ENCODE measurements around the gene PHLPP1. TPM values are rescaled to one million over a fixed set of nuclear protein-coding genes. Genes with fewer than 3 reads are reported as not detected.

Gene PHLPP1
- total RNA-seq, 1 donor from 2014 or later = 13.3 TPM

- peak overlapping the region; percentile 56 for H3K9ac ChIP-seq (ENCODE audit: low read length)
- H3K4me2 ChIP-seq (ENCODE audit: low read length) = peak overlapping the region; percentile 72
- H3K79me2 ChIP-seq (ENCODE audit: insufficient read depth, low read length) = peaks cover 51% of the 10 kb centered on the region
- FAIRE-seq = no peak
- Mint-ChIP-seq H3K4me1 (ENCODE audit: low read depth, unreplicated experiment) (peaks cover 27% of the 10 kb centered on the region), H3K27me3 (ENCODE audit: low read depth, unreplicated experiment) (no peaks in the 10 kb centered on the region), H3K4me3 (ENCODE audit: unreplicated experiment) (no peak overlapping the region), H3K9me3 (ENCODE audit: unreplicated experiment) (no peaks in the 10 kb centered on the region), H3K27ac (ENCODE audit: unreplicated experiment) (peak overlapping the region; percentile 60), H3K36me3 (ENCODE audit: low read depth, unreplicated experiment) (no peaks in the 10 kb centered on the region)
- H3K36me3 ChIP-seq (ENCODE audit: insufficient read depth, low read length) = no peaks in the 10 kb centered on the region
- DNase-seq (ENCODE audit: low read depth) = peak; percentile 74
- H4K20me1 ChIP-seq (ENCODE audit: insufficient read depth, low read length) = no peaks in the 10 kb centered on the region
- no peak for TF ChIP-seq EZH2 (IDR thresholded peaks at IDR 0.05; ENCODE audit: insufficient read depth, low read length)
- TF ChIP-seq CTCF (IDR thresholded peaks at IDR 0.05; ENCODE audit: insufficient read depth, low read depth, low read length) = no peak
- peak overlapping the region; percentile 83 for H3K27ac ChIP-seq (ENCODE audit: low read depth, low read length)
- peak overlapping the region; percentile 42 for H2AFZ ChIP-seq (ENCODE audit: low read depth, low read length)
- no peak overlapping the region for H3K4me3 ChIP-seq (ENCODE audit: insufficient read depth, low read depth, low read length)
- no peaks in the 10 kb centered on the region for H3K27me3 ChIP-seq (ENCODE audit: insufficient read depth, low read length)
- H3K4me1 ChIP-seq (ENCODE audit: insufficient read depth, low read length) = peaks cover 16% of the 10 kb centered on the region
- no peaks in the 10 kb centered on the region for H3K9me3 ChIP-seq (ENCODE audit: insufficient read depth, low read depth, low read length)
These were observed 44.5 kb downstream of the PHLPP1 start for GRCh38 chr18:62759704-62760402.

- Histone ChIP-seq H3K36me3 (ENCODE audit: insufficient read depth, low read length) (no peaks in the 10 kb centered on the region), H3K4me3 (ENCODE audit: insufficient read depth, low read depth, low read length) (no peak overlapping the region), H4K20me1 (ENCODE audit: insufficient read depth, low read length) (no peaks in the 10 kb centered on the region), H2AFZ (ENCODE audit: low read depth, low read length) (peak overlapping the region; percentile 42), H3K9me3 (ENCODE audit: insufficient read depth, low read depth, low read length) (no peaks in the 10 kb centered on the region), H3K27me3 (ENCODE audit: insufficient read depth, low read length) (no peaks in the 10 kb centered on the region), H3K79me2 (ENCODE audit: insufficient read depth, low read length) (peaks cover 51% of the 10 kb centered on the region), H3K27ac (ENCODE audit: low read depth, low read length) (peak overlapping the region; percentile 83), H3K4me1 (ENCODE audit: insufficient read depth, low read length) (peaks cover 16% of the 10 kb centered on the region), H3K9ac (ENCODE audit: low read length) (peak overlapping the region; percentile 56), H3K4me2 (ENCODE audit: low read length) (peak overlapping the region; percentile 72)
- H3K4me1 Mint-ChIP-seq (ENCODE audit: low read depth, unreplicated experiment) = peaks cover 27% of the 10 kb centered on the region
- H3K4me3 Mint-ChIP-seq (ENCODE audit: unreplicated experiment) = no peak overlapping the region
- H3K9me3 Mint-ChIP-seq (ENCODE audit: unreplicated experiment) = no peaks in the 10 kb centered on the region
- H3K27me3 Mint-ChIP-seq (ENCODE audit: low read depth, unreplicated experiment) = no peaks in the 10 kb centered on the region
- TF ChIP-seq EZH2 (IDR thresholded peaks at IDR 0.05; ENCODE audit: insufficient read depth, low read length) (no peak), CTCF (IDR thresholded peaks at IDR 0.05; ENCODE audit: insufficient read depth, low read depth, low read length) (no peak)
- peak overlapping the region; percentile 60 for H3K27ac Mint-ChIP-seq (ENCODE audit: unreplicated experiment)
- FAIRE-seq = no peak
- no peaks in the 10 kb centered on the region for H3K36me3 Mint-ChIP-seq (ENCODE audit: low read depth, unreplicated experiment)
- DNase-seq (ENCODE audit: low read depth) = peak; percentile 66
These were observed 45.0 kb downstream of the PHLPP1 start for GRCh38 chr18:62760403-62760734.

- peaks cover 47% of the 10 kb centered on the region for H3K4me1 Mint-ChIP-seq (ENCODE audit: low read depth, unreplicated experiment)
These were observed 47.8 kb downstream of the PHLPP1 start for GRCh38 chr18:62763101-62763521.

More at GRCh38 chr18:62763101-62763521, 47.8 kb downstream of the PHLPP1 start:
- H4K20me1 ChIP-seq (ENCODE audit: insufficient read depth, low read length) = no peaks in the 10 kb centered on the region
- no peak overlapping the region for H3K4me3 Mint-ChIP-seq (ENCODE audit: unreplicated experiment)
- no peak overlapping the region for H2AFZ ChIP-seq (ENCODE audit: low read depth, low read length)
- FAIRE-seq (no peak), DNase-seq (ENCODE audit: low read depth) (no peak)
- H3K79me2 ChIP-seq (ENCODE audit: insufficient read depth, low read length) = peaks cover 38% of the 10 kb centered on the region
- no peak overlapping the region for H3K9ac ChIP-seq (ENCODE audit: low read length)
- no peak overlapping the region for H3K4me3 ChIP-seq (ENCODE audit: insufficient read depth, low read depth, low read length)
- no peaks in the 10 kb centered on the region for H3K36me3 ChIP-seq (ENCODE audit: insufficient read depth, low read length)
- H3K27ac ChIP-seq (ENCODE audit: low read depth, low read length) = no peak overlapping the region
- no peaks in the 10 kb centered on the region for H3K27me3 Mint-ChIP-seq (ENCODE audit: low read depth, unreplicated experiment)
- no peaks in the 10 kb centered on the region for H3K27me3 ChIP-seq (ENCODE audit: insufficient read depth, low read length)
- H3K4me2 ChIP-seq (ENCODE audit: low read length) = no peak overlapping the region
- no peak overlapping the region for H3K27ac Mint-ChIP-seq (ENCODE audit: unreplicated experiment)
- no peaks in the 10 kb centered on the region for H3K9me3 ChIP-seq (ENCODE audit: insufficient read depth, low read depth, low read length)
- no peaks in the 10 kb centered on the region for H3K9me3 Mint-ChIP-seq (ENCODE audit: unreplicated experiment)
- TF ChIP-seq CTCF (IDR thresholded peaks at IDR 0.05; ENCODE audit: insufficient read depth, low read depth, low read length) (no peak), EZH2 (IDR thresholded peaks at IDR 0.05; ENCODE audit: insufficient read depth, low read length) (no peak)
- H3K4me1 ChIP-seq (ENCODE audit: insufficient read depth, low read length) = peaks cover 31% of the 10 kb centered on the region
- H3K36me3 Mint-ChIP-seq (ENCODE audit: low read depth, unreplicated experiment) = no peaks in the 10 kb centered on the region

All from astrocyte (in vitro differentiated cells and primary cell).